Fibroblast of the aortic adventitia (primary cell): Measurements from ENCODE around the gene GPR89B. TPM values are rescaled to one million over a fixed set of nuclear protein-coding genes. Genes with fewer than 3 reads are reported as not detected.
"Not testable (repeated sequence)": the region's sequence is repeated elsewhere in the genome, so short reads cannot be mapped to it uniquely, and the experiment has no call there.

Source experiments
- DNase-seq: peaks from one replicate; pipeline ENCODE4 v3.0.0-alpha.2; 2010; ENCODE audit warnings: low read depth
- H3K4me3 ChIP-seq: 2 replicates; pipeline ENCODE4 v1.5.1; 2011; ENCODE audit warnings: low read depth, mild to moderate bottlenecking, control low read depth, low read length, moderate library complexity
- CTCF ChIP-seq: IDR thresholded peaks from 2 replicates; pipeline ENCODE4 v1.5.1; 2011; ENCODE audit warnings: mild to moderate bottlenecking, low read length, control low read depth, inconsistent platforms; ENCODE audit not compliant: insufficient read depth
- total RNA-seq: library from RNA; depleted of rRNA; stranded (reverse); fragments of >200 nt; gene quantifications from 2 replicates; pipeline ENCODE4 v1.2.3, GENCODE V29; 2012; ENCODE audit warnings: low replicate concordance

Gene GPR89B
- total RNA-seq, 1 donor = 14.5 TPM

GRCh38 chr1:147912553-147912952 lies 15.7 kb upstream of the GPR89B start:
- TF ChIP-seq CTCF = no peak
- no peak overlapping the region for H3K4me3 ChIP-seq
- no peak for DNase-seq

GRCh38 chr1:147913362-147913942 lies 14.8 kb upstream of the GPR89B start:
- no peak for TF ChIP-seq CTCF
- H3K4me3 ChIP-seq = no peak overlapping the region
- no peak for DNase-seq

GRCh38 chr1:147919896-147920295 lies 8.3 kb upstream of the GPR89B start:
- no peak for TF ChIP-seq CTCF
- no peak overlapping the region for H3K4me3 ChIP-seq
- no peak for DNase-seq

- no peak for TF ChIP-seq CTCF
- no peak overlapping the region for H3K4me3 ChIP-seq
- DNase-seq = no peak
Observed at GRCh38 chr1:147924813-147925212, 3.4 kb upstream of the GPR89B start.

- not testable (repeated sequence) for H3K4me3 ChIP-seq, DNase-seq
Observed at GRCh38 chr1:147927215-147927614, 1.0 kb upstream of the GPR89B start.

GRCh38 chr1:147927689-147928088 lies 531 bp upstream of the GPR89B start:
- not testable (repeated sequence) for H3K4me3 ChIP-seq, DNase-seq

- DNase-seq, H3K4me3 ChIP-seq: not testable (repeated sequence)
Observed at GRCh38 chr1:147931137-147931536, 2.9 kb downstream of the GPR89B start.

GRCh38 chr1:147935296-147935695 lies 7.1 kb downstream of the GPR89B start:
- H3K4me3 ChIP-seq, DNase-seq: not testable (repeated sequence)

- H3K4me3 ChIP-seq, DNase-seq: not testable (repeated sequence)
Observed at GRCh38 chr1:147940456-147940855, 12.2 kb downstream of the GPR89B start.

- H3K4me3 ChIP-seq, DNase-seq: not testable (repeated sequence)
Observed at GRCh38 chr1:147942563-147942962, 14.3 kb downstream of the GPR89B start.

- not testable (repeated sequence) for DNase-seq, H3K4me3 ChIP-seq
Observed at GRCh38 chr1:147949517-147949916, 21.3 kb downstream of the GPR89B start.

- H3K4me3 ChIP-seq, DNase-seq: not testable (repeated sequence)
Observed at GRCh38 chr1:147958906-147959305, 30.7 kb downstream of the GPR89B start.

- DNase-seq, H3K4me3 ChIP-seq: not testable (repeated sequence)
Observed at GRCh38 chr1:147959680-147960079, 31.5 kb downstream of the GPR89B start.

GRCh38 chr1:147964575-147964974 lies 36.4 kb downstream of the GPR89B start:
- not testable (repeated sequence) for H3K4me3 ChIP-seq, DNase-seq

- DNase-seq, H3K4me3 ChIP-seq: not testable (repeated sequence)
Observed at GRCh38 chr1:147966657-147967056, 38.4 kb downstream of the GPR89B start.
